HFF-Myc (cell line): ENCODE measurements around the gene EFR3B.

Source experiments
- DNase-seq: peaks from one replicate; pipeline ENCODE4 v3.0.0-alpha.2; 2011; ENCODE audit warnings: low read depth; ENCODE audit errors: extremely low read depth
- H3K4me3 ChIP-seq: replicated peaks from 2 replicates; pipeline ENCODE4 v1.5.1; 2011; ENCODE audit warnings: low read depth, mild to moderate bottlenecking, control low read depth, low read length
- TF ChIP-seq, protein P1 (sequence below): IDR thresholded peaks from 2 replicates; pipeline ENCODE4 v1.5.1; 2012; ENCODE audit warnings: mild to moderate bottlenecking, low read depth, low read length, control low read depth; ENCODE audit errors: missing control alignments

EFR3B gene

DNA sequence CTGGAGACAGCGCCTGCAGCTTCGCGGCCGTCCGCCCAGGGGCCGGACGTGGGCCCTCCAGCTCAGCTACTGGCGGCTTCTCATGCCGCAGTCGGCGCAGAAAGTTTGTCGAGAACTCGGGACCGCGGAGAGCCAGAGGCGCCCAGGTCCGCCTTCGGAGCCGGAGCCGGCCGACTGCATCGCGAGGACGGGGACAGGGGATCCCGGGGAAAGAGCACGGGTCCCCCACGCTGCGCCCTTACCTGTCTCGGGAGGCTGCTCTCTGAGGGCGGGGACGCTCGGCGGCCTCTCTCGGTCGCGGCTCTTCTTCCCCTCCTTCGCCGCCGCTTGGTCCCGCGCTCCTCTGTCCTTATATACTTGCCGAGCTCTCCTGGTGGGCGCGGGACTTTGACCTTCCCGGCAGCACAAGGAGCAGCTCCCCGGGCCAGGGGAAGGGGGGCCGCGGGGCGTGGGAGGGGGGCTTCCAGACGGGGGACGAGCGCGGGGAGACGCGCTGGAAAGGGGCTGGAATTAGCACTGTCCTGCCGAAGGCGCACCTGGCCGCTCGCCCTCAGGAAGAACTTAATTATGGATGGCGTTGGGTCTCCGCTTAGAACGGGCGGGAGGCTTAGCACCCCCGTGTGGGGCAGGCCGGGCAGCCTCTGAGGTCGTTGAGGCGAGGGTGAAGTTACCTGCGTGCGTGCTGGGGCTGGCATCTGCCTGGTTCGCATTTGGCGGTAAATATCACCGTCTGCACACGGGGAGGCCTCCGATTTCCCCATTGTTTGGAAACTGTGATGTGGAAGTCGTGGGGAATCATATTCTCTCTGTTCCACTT, 126.6 kb downstream of the EFR3B start, which contains the start of gene POMC:
TSS of gene POMC (minus strand) at position 325 of the 817 bp plus-strand sequence. CDS start 3,808 bp downstream, outside the sequence.
- DNase-seq = no peak
- H3K4me3 ChIP-seq = peak within 1 kb of the TSS; percentile 21
- TF ChIP-seq, protein P1, sequence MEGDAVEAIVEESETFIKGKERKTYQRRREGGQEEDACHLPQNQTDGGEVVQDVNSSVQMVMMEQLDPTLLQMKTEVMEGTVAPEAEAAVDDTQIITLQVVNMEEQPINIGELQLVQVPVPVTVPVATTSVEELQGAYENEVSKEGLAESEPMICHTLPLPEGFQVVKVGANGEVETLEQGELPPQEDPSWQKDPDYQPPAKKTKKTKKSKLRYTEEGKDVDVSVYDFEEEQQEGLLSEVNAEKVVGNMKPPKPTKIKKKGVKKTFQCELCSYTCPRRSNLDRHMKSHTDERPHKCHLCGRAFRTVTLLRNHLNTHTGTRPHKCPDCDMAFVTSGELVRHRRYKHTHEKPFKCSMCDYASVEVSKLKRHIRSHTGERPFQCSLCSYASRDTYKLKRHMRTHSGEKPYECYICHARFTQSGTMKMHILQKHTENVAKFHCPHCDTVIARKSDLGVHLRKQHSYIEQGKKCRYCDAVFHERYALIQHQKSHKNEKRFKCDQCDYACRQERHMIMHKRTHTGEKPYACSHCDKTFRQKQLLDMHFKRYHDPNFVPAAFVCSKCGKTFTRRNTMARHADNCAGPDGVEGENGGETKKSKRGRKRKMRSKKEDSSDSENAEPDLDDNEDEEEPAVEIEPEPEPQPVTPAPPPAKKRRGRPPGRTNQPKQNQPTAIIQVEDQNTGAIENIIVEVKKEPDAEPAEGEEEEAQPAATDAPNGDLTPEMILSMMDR = no peak

DNA sequence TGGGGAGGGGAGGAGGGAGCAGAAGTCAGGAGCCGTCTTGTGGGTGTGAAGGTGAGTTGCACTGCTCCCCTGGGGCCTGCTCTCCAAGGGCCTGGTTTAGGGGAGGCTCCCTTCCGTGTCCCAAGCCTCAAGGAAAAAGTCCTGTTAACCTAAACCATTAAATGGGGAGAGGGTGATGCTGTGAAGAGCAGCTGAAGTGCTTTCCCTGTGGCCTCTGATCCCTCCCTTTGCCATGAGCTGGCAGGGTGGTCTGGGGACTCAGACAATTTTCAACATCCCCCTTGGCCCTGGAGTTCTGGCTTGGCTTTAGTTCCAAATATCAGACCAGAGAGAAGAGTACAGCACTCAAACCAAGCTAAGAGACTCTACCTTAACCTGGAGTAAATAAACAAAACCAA, 127.2 kb downstream of the EFR3B start:
- H3K4me3 ChIP-seq = no peak overlapping the region
- TF ChIP-seq, protein P1 = no peak
- no peak for DNase-seq

DNA sequence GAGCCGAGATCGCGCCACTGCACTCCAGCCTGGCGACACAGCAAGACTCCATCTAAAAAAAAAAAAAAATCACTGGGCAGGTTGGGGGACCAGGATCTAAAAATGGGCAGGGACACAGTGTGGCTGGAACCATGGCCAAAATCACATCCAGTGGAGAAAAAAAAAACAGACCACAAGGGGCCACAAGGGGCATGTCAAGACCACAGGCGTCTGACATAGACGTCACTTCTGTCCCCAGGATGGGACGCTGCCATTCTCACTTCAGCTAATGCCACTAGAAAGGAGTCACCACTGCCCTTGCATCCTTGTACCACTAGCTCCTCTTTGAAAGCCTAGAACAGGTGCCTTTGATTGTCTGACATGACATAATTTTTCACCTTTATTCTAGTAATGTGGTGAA, 129.0 kb downstream of the EFR3B start:
- H3K4me3 ChIP-seq = no peak overlapping the region
- no peak for DNase-seq
- TF ChIP-seq, protein P1 = no peak

DNA sequence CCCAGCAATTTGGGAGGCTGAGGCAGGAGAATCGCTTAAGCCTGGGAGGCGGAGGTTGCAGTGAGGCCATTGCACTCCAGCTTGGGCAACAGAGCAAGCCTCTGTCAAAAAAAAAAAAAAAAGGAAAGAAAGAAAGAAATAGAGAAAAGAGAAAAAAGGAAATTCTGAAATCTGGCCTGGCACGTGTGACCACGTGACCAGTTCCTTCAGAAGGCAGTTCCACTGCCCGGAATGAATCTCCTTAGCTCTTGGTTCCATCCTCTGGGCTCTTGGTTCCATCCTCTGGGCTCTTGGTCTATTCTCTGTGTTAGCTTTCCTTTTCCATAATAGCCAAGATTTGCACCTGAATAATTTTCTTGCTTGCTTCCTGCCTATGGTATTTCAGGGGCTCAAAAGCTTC, 131.8 kb downstream of the EFR3B start:
- TF ChIP-seq, protein P1 = no peak
- DNase-seq = no peak
- no peak overlapping the region for H3K4me3 ChIP-seq

DNA sequence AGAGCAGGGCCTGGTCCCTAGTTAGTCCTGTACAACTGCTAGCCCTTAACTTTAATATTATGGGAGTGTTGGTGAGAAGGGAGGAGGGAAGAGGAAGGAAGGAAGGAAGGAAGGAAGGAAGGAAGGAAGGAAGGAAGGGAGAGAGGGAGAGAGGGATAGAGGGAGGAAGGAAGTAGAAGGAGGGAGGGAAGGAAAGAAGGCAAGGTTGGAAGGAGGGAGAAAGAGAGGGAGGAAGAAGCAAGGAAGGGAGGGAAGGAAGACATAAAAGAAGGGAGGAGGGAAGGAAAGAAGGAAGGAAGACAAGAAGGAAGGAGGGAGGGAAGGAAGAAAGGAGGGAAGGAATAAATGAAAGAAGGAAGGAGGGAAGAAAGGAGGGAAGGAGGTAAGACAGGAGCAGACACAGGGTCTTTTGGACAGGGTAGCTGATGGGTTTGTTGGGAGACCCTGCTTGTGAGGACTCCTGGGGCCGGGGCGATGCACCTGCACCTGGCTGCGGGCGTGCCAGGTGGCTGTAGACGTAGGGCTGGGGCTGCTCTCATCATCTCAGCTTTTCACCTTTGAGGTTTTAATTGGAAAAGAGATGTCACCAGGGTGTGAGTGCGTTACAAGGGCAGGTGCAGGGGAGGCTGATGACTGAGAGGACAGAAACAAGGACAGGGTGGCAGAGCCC, 132.5 kb downstream of the EFR3B start:
- TF ChIP-seq, protein P1 = no peak
- no peak for DNase-seq
- no peak overlapping the region for H3K4me3 ChIP-seq

DNA sequence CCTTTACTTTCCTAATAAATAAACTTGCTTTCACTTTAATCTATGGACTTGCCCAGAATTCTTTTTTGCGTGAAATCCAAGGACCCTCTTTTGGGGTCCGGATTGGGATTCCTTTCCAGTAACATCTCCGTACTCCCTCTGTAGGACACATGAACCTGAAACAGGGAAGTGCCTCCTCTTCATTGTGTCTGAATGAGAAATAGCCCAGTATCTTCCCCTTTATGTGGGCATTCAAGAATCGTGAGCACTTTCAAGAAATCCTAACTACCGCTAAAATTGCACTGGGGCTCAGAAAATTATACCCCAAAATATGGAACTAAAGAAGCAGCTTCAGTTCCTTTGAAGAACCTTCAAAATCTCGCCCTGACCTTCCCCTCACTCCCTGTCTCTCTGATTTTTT, 134.3 kb downstream of the EFR3B start:
- TF ChIP-seq, protein P1 = no peak
- DNase-seq = no peak

More for the DNA sequence above, 134.3 kb downstream of the EFR3B start:
- H3K4me3 ChIP-seq = no peak overlapping the region
